ENCODE data around the gene ETV6.
A peak's percentile ranks its signal among the peaks of the same experiment; 100 is the strongest.

The ETV6 gene

GRCh38 chr12:11827091-11828061, 177.9 kb downstream of the ETV6 start:
- DNase-seq (ENCODE audit: low spot score) = peak; percentile 61

- DNase-seq (ENCODE audit: low spot score) = no peak
Measured at GRCh38 chr12:11829764-11830194, 180.3 kb downstream of the ETV6 start.

GRCh38 chr12:11830307-11830801, 180.9 kb downstream of the ETV6 start:
- no peak for DNase-seq (ENCODE audit: low spot score)

- DNase-seq (ENCODE audit: low spot score) = no peak
Measured at GRCh38 chr12:11832093-11832492, 182.6 kb downstream of the ETV6 start.

- no peak for DNase-seq (ENCODE audit: low spot score)
Measured at GRCh38 chr12:11833174-11833895, 183.9 kb downstream of the ETV6 start.

GRCh38 chr12:11834104-11834812, 184.8 kb downstream of the ETV6 start:
- no peak for DNase-seq (ENCODE audit: low spot score)

GRCh38 chr12:11834931-11835330, 185.5 kb downstream of the ETV6 start:
- DNase-seq (ENCODE audit: low spot score) = peak; percentile 28

GRCh38 chr12:11836282-11837151, 187.0 kb downstream of the ETV6 start:
- DNase-seq (ENCODE audit: low spot score) = no peak

- DNase-seq (ENCODE audit: low spot score) = no peak
Measured at GRCh38 chr12:11837216-11837934, 187.9 kb downstream of the ETV6 start.

GRCh38 chr12:11838403-11838802, 188.9 kb downstream of the ETV6 start:
- no peak for DNase-seq (ENCODE audit: low spot score)

- no peak for DNase-seq (ENCODE audit: low spot score)
Measured at GRCh38 chr12:11839091-11839641, 189.7 kb downstream of the ETV6 start.

- no peak for DNase-seq (ENCODE audit: low spot score)
Measured at GRCh38 chr12:11840366-11840765, 190.9 kb downstream of the ETV6 start.

GRCh38 chr12:11846488-11846887, 197.0 kb downstream of the ETV6 start:
- no peak for DNase-seq (ENCODE audit: low spot score)

GRCh38 chr12:11847539-11847938, 198.1 kb downstream of the ETV6 start:
- DNase-seq (ENCODE audit: low spot score) = no peak

GRCh38 chr12:11849757-11850504, 200.5 kb downstream of the ETV6 start:
- no peak for DNase-seq (ENCODE audit: low spot score)

- no peak for DNase-seq (ENCODE audit: low spot score)
Measured at GRCh38 chr12:11853126-11853525, 203.7 kb downstream of the ETV6 start.

- DNase-seq (ENCODE audit: low spot score) = no peak
Measured at GRCh38 chr12:11854011-11854499, 204.6 kb downstream of the ETV6 start.

- DNase-seq (ENCODE audit: low spot score) = no peak
Measured at GRCh38 chr12:11855983-11856374, 206.5 kb downstream of the ETV6 start.

GRCh38 chr12:11856971-11857370, 207.5 kb downstream of the ETV6 start:
- no peak for DNase-seq (ENCODE audit: low spot score)
